Measurements from ENCODE around the gene PCSK6. TPM values are rescaled to one million over a fixed set of nuclear protein-coding genes. Genes with fewer than 3 reads are reported as not detected.

The PCSK6 gene
- polyA plus RNA-seq, 1 donor from 2014 or later: 1.1 TPM

DNA sequence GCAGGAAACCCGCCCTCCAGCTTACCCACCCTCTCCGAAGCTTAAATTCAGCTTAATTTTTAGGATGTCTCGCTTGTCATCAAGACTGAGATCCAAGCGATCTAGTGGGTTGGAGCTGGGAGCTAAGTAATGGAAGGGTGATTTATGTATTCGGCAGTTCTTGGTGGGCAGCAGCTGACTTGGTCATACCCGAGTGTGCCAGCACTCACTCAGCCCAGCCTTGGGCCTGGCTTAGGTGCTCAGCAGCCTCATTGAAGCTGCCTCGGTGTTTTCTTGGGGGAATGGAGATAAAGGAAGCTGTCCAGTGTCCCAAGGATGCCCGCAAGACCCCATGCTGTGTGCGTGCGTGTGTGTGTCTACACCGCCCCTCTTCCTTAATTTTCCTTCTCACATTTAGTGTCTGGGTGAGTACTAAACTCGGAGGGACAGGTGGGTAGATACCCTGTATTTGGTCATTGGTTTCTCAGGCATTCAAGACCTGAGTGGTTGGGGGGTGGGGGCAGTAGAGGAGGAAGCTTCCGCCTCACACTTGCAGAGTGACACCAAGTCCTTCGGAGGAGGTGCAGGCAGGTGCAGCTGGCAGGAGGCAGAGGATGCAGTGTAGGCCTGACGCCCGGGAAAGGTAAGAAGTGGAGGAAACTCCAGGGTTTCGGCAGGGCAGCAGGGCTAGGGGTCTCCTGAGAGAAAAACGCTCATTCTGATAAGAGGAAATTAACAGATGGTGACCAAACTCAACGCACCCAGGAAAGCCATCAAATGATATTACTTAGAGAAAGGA, 92.8 kb downstream of the PCSK6 start:
- Histone ChIP-seq H3K27ac (ENCODE audit: low read length) (no peak overlapping the region), H3K79me2 (replicated peaks; ENCODE audit: insufficient read depth, low read length) (no peaks in the 10 kb centered on the region), H3K27me3 (ENCODE audit: insufficient read depth, low read depth, low read length) (no peaks in the 10 kb centered on the region), H3K4me2 (ENCODE audit: low read length) (no peak overlapping the region), H3K9me3 (ENCODE audit: low read length) (no peaks in the 10 kb centered on the region), H3K9me2 (ENCODE audit: insufficient read depth, low read length) (no peaks in the 10 kb centered on the region), H3K36me3 (ENCODE audit: insufficient read depth, low read length) (no peaks in the 10 kb centered on the region), H3K4me3 (ENCODE audit: low read length) (no peak overlapping the region), H4K20me1 (ENCODE audit: insufficient read depth) (no peaks in the 10 kb centered on the region), H3K9ac (ENCODE audit: low read length) (no peak overlapping the region), H2AFZ (ENCODE audit: low read depth, low read length) (no peak overlapping the region), H3F3A (ENCODE audit: insufficient read depth, low read length, poor library complexity, severe bottlenecking) (no peaks in the 10 kb centered on the region)
- TF ChIP-seq SMC3 (conservative IDR thresholded peaks at IDR 0.05; ENCODE audit: poor library complexity) (no peak), POLR2AphosphoS5 (IDR thresholded peaks at IDR 0.05) (no peak), EZH2 (IDR thresholded peaks at IDR 0.05; ENCODE audit: borderline replicate concordance, insufficient read depth, low read length, poor library complexity, severe bottlenecking) (no peak), MXI1 (conservative IDR thresholded peaks at IDR 0.05; ENCODE audit: poor library complexity, severe bottlenecking) (no peak), EP300 (conservative IDR thresholded peaks at IDR 0.05; ENCODE audit: poor library complexity, severe bottlenecking) (no peak), TAF1 (IDR thresholded peaks at IDR 0.05; ENCODE audit: low read depth) (no peak), RAD21 (conservative IDR thresholded peaks at IDR 0.05) (no peak)
- TF ChIP-seq, protein P1, sequence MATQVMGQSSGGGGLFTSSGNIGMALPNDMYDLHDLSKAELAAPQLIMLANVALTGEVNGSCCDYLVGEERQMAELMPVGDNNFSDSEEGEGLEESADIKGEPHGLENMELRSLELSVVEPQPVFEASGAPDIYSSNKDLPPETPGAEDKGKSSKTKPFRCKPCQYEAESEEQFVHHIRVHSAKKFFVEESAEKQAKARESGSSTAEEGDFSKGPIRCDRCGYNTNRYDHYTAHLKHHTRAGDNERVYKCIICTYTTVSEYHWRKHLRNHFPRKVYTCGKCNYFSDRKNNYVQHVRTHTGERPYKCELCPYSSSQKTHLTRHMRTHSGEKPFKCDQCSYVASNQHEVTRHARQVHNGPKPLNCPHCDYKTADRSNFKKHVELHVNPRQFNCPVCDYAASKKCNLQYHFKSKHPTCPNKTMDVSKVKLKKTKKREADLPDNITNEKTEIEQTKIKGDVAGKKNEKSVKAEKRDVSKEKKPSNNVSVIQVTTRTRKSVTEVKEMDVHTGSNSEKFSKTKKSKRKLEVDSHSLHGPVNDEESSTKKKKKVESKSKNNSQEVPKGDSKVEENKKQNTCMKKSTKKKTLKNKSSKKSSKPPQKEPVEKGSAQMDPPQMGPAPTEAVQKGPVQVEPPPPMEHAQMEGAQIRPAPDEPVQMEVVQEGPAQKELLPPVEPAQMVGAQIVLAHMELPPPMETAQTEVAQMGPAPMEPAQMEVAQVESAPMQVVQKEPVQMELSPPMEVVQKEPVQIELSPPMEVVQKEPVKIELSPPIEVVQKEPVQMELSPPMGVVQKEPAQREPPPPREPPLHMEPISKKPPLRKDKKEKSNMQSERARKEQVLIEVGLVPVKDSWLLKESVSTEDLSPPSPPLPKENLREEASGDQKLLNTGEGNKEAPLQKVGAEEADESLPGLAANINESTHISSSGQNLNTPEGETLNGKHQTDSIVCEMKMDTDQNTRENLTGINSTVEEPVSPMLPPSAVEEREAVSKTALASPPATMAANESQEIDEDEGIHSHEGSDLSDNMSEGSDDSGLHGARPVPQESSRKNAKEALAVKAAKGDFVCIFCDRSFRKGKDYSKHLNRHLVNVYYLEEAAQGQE (IDR thresholded peaks at IDR 0.05; ENCODE audit: borderline replicate concordance): no peak
- TF ChIP-seq, protein P2, sequence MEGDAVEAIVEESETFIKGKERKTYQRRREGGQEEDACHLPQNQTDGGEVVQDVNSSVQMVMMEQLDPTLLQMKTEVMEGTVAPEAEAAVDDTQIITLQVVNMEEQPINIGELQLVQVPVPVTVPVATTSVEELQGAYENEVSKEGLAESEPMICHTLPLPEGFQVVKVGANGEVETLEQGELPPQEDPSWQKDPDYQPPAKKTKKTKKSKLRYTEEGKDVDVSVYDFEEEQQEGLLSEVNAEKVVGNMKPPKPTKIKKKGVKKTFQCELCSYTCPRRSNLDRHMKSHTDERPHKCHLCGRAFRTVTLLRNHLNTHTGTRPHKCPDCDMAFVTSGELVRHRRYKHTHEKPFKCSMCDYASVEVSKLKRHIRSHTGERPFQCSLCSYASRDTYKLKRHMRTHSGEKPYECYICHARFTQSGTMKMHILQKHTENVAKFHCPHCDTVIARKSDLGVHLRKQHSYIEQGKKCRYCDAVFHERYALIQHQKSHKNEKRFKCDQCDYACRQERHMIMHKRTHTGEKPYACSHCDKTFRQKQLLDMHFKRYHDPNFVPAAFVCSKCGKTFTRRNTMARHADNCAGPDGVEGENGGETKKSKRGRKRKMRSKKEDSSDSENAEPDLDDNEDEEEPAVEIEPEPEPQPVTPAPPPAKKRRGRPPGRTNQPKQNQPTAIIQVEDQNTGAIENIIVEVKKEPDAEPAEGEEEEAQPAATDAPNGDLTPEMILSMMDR (IDR thresholded peaks at IDR 0.05; ENCODE audit: poor library complexity, severe bottlenecking): no peak

DNA sequence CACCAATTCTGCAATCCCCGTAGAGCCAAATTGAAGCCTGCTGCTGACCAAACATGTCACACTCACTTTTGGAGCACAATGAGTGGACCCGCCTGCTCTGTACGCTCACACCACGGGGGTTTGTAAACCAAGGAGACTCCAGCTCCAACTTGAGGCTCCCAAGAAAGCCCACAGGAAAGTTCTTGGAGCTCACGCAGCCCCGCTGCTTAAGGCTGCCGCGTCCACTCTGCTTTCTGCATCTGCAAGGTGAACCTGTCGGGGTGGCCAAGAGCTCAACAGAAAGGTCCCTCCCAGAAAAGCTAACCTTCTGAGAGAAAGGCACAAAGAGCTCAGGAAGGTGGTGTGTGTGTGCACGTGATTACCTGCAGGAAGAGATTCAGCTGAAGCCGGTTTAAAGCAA, 94.9 kb downstream of the PCSK6 start:
- Histone ChIP-seq H3K9me3 (ENCODE audit: low read length) (no peaks in the 10 kb centered on the region), H3K4me2 (ENCODE audit: low read length) (no peak overlapping the region), H3K9ac (ENCODE audit: low read length) (no peak overlapping the region), H3K36me3 (ENCODE audit: insufficient read depth, low read length) (no peaks in the 10 kb centered on the region), H2AFZ (ENCODE audit: low read depth, low read length) (no peak overlapping the region), H3F3A (ENCODE audit: insufficient read depth, low read length, poor library complexity, severe bottlenecking) (no peaks in the 10 kb centered on the region), H3K9me2 (ENCODE audit: insufficient read depth, low read length) (no peaks in the 10 kb centered on the region), H3K4me3 (ENCODE audit: low read length) (no peak overlapping the region), H3K27ac (ENCODE audit: low read length) (no peak overlapping the region), H4K20me1 (ENCODE audit: insufficient read depth) (no peaks in the 10 kb centered on the region), H3K79me2 (replicated peaks; ENCODE audit: insufficient read depth, low read length) (no peaks in the 10 kb centered on the region), H3K27me3 (ENCODE audit: insufficient read depth, low read depth, low read length) (no peaks in the 10 kb centered on the region)
- TF ChIP-seq MXI1 (conservative IDR thresholded peaks at IDR 0.05; ENCODE audit: poor library complexity, severe bottlenecking) (no peak), SMC3 (conservative IDR thresholded peaks at IDR 0.05; ENCODE audit: poor library complexity) (no peak), EP300 (conservative IDR thresholded peaks at IDR 0.05; ENCODE audit: poor library complexity, severe bottlenecking) (no peak), POLR2AphosphoS5 (IDR thresholded peaks at IDR 0.05) (no peak), TAF1 (IDR thresholded peaks at IDR 0.05; ENCODE audit: low read depth) (no peak), RAD21 (conservative IDR thresholded peaks at IDR 0.05) (no peak), EZH2 (IDR thresholded peaks at IDR 0.05; ENCODE audit: borderline replicate concordance, insufficient read depth, low read length, poor library complexity, severe bottlenecking) (no peak)
- TF ChIP-seq, protein P2 (IDR thresholded peaks at IDR 0.05; ENCODE audit: poor library complexity, severe bottlenecking): no peak
- TF ChIP-seq, protein P1 (IDR thresholded peaks at IDR 0.05; ENCODE audit: borderline replicate concordance): no peak

Measured in neural cell (in vitro differentiated cells).